PC-3 (cell line): ENCODE measurements around the gene HLA-F.

ENCODE experiments used
- CTCF ChIP-seq: fragments of 300-600 bp; sonication (generic); conservative IDR thresholded peaks from 2 replicates; pipeline ENCODE4 v1.5.1; 2017; ENCODE audit warnings: antibody characterized with exemption, low read depth, mild to moderate bottlenecking, low read length
- EZH2 ChIP-seq: fragments of 300-600 bp; sonication (generic); IDR thresholded peaks from one replicate; pipeline ENCODE4 v1.6.1; 2017; ENCODE audit warnings: antibody characterized with exemption, mild to moderate bottlenecking, low read length; ENCODE audit not compliant: unreplicated experiment
- EZH2phosphoT487 ChIP-seq: fragments of 300-600 bp; sonication (generic); IDR thresholded peaks from 2 replicates; pipeline ENCODE4 v1.6.1; 2018; ENCODE audit warnings: mild to moderate bottlenecking, antibody characterized with exemption, low read length, borderline replicate concordance

GRCh38 chr6:29753309-29753644 lies 30.0 kb downstream of the HLA-F start:
- TF ChIP-seq EZH2phosphoT487 = no peak
- no peak; the same call in 1 of the 2 replicates for TF ChIP-seq CTCF
- no peak for TF ChIP-seq EZH2
